ENCODE data around the gene SON. TPM values are rescaled to one million over a fixed set of nuclear protein-coding genes. Genes with fewer than 3 reads are reported as not detected.

The SON gene
- total RNA-seq, 1 experiment from 2014 or later = 329 TPM

DNA sequence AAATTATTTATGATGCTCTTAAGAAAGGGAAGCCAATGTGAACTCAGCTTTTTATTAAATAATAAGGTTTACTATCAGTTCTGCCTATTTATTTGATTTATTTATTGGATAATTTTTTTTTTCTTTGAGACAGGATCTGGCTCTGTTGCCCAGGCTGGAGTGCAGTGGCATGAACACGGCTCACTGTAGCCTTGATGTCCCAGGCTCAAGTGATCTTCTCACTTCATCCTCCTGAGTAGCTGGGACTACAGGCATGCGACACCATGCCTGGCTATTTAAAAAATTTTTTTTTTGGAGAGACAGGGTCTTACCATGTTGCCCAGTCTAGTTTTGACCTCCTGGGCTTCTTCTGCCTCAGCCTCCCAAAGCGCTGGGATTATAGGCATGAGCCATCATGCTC lies 30.4 kb upstream of the SON start:
- H4K91ac ChIP-seq (ENCODE audit: insufficient read length, low read depth, low read length) = no peak overlapping the region
- H2BK20ac ChIP-seq (ENCODE audit: low read depth, low read length, poor library complexity, severe bottlenecking) = no peak overlapping the region
- H3K27me3 Mint-ChIP-seq (ENCODE audit: low read depth) = no peaks in the 10 kb centered on the region
- no peak overlapping the region for H2BK15ac ChIP-seq (ENCODE audit: low read depth, low read length)
- H3K4me1 Mint-ChIP-seq = no peaks in the 10 kb centered on the region
- H3K14ac ChIP-seq (ENCODE audit: insufficient read depth, low read length) = no peak overlapping the region
- H2BK12ac ChIP-seq (ENCODE audit: insufficient read length, low read depth, low read length) = no peak overlapping the region
- no peak overlapping the region for H3K56ac ChIP-seq (ENCODE audit: insufficient read length, low read depth, low read length)
- no peaks in the 10 kb centered on the region for H3K4me1 ChIP-seq (ENCODE audit: insufficient read depth, low read length)
- no peak overlapping the region for H3K4me3 Mint-ChIP-seq
- no peak overlapping the region for H2AFZ ChIP-seq (ENCODE audit: low read length)
- H3K23me2 ChIP-seq (ENCODE audit: insufficient read length, low read depth, low read length, poor library complexity, severe bottlenecking) = no peaks in the 10 kb centered on the region
- H3K9me3 ChIP-seq (ENCODE audit: control insufficient read depth, low read depth, low read length) = no peaks in the 10 kb centered on the region
- no peak overlapping the region for H3K27ac ChIP-seq (ENCODE audit: insufficient read length, low read depth, low read length)
- H3K79me1 ChIP-seq (ENCODE audit: insufficient read depth, low read depth, low read length, poor library complexity, severe bottlenecking) = no peaks in the 10 kb centered on the region
- WGBS (ENCODE audit: extremely low coverage, insufficient read length, low lambda C conversion rate) = no CpG with 5 or more reads among the region's 3 CpGs
- H3T11ph ChIP-seq (ENCODE audit: low read length) = no peak overlapping the region
- no peak overlapping the region for H3K4ac ChIP-seq (ENCODE audit: low read depth, low read length)
- no peaks in the 10 kb centered on the region for H3K27me3 ChIP-seq (ENCODE audit: insufficient read depth, low read length)
- DNase-seq = no peak
- no peak overlapping the region for H3K18ac ChIP-seq (ENCODE audit: insufficient read length, low read depth, low read length)
- no peaks in the 10 kb centered on the region for H3K9me3 Mint-ChIP-seq
- no peak overlapping the region for H2BK5ac ChIP-seq (ENCODE audit: insufficient read length, low read length)
- H3K9ac ChIP-seq (ENCODE audit: extremely low read depth, insufficient read length, low read length) = no peak overlapping the region
- no peak overlapping the region for H4K8ac ChIP-seq (replicated peaks; ENCODE audit: insufficient read length, low read depth, low read length)
- H3K79me2 ChIP-seq (ENCODE audit: insufficient read depth, low read length) = no peaks in the 10 kb centered on the region
- no peak overlapping the region for H2AK5ac ChIP-seq (ENCODE audit: insufficient read length, low read length)
- H4K20me1 ChIP-seq (ENCODE audit: control insufficient read depth, insufficient read depth, insufficient read length) = no peaks in the 10 kb centered on the region
- H2BK120ac ChIP-seq (ENCODE audit: low read depth, low read length, poor library complexity, severe bottlenecking) = no peak overlapping the region
- H4K5ac ChIP-seq (ENCODE audit: insufficient read length, low read depth, low read length) = no peak overlapping the region
- no peak overlapping the region for H3K23ac ChIP-seq (ENCODE audit: insufficient read length, low read depth, low read length)
- TF ChIP-seq, protein P1, sequence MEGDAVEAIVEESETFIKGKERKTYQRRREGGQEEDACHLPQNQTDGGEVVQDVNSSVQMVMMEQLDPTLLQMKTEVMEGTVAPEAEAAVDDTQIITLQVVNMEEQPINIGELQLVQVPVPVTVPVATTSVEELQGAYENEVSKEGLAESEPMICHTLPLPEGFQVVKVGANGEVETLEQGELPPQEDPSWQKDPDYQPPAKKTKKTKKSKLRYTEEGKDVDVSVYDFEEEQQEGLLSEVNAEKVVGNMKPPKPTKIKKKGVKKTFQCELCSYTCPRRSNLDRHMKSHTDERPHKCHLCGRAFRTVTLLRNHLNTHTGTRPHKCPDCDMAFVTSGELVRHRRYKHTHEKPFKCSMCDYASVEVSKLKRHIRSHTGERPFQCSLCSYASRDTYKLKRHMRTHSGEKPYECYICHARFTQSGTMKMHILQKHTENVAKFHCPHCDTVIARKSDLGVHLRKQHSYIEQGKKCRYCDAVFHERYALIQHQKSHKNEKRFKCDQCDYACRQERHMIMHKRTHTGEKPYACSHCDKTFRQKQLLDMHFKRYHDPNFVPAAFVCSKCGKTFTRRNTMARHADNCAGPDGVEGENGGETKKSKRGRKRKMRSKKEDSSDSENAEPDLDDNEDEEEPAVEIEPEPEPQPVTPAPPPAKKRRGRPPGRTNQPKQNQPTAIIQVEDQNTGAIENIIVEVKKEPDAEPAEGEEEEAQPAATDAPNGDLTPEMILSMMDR (conservative IDR thresholded peaks at IDR 0.05) = no peak
- H3K27ac Mint-ChIP-seq = no peak overlapping the region
- no peak overlapping the region for H3K4me2 ChIP-seq (ENCODE audit: insufficient read depth, insufficient read length, low read length)
- H3K36me3 Mint-ChIP-seq (ENCODE audit: insufficient read depth in 1 of 3, low read depth in 3 of 3) = peaks cover 67 to 95% (median 85%) of the 10 kb centered on the region in 3 experiments; a peak in 6 of 7 replicates
